ENCODE results near the gene SLC2A11. TPM values are rescaled to one million over a fixed set of nuclear protein-coding genes. Genes with fewer than 3 reads are reported as not detected.
A peak's percentile ranks its signal among the peaks of the same experiment; 100 is the strongest.

The SLC2A11 gene
- total RNA-seq, 1 experiment from 2014 or later, result 26.9 TPM

DNA sequence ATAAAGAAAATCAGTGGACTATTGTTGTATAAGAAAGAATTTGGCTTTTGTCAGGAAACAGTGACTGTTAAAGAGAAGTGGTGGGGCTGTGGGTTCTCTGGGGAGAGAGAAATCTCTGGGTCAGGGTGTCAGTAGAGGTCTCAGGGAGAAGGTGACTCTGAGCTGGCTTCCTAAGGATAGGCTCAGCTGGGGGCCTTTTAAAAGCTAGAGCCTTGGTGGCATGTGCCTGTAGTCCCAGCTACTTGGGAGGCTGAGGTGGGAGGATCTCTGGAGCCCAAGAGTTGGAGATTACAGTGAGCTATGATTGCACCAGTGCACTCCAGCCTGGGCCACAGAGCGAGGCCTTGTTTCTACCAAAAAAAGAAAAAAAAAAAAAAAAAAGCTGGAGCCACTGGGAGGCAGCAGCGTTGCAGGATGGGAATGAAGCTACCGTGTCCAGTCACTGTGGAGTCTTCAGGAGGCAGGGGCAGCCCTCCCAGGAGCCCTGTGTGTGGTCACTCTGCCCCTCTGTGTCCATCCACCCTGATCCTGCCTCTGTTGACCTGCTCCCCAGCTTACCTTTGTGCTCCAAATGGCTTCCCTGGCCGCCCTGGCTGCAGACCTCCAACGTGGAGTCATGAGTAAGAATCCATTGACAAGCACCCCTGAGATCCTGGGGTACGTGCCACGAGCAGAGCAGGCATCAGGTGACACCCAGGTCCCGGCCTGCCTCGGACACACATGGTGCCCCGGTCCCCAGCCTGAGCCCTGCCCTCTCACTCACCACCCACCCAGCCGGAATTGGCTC, 31.1 kb downstream of the SLC2A11 start:
- Histone ChIP-seq H3F3A (ENCODE audit: insufficient read depth, low read depth) (peaks cover 16% of the 10 kb centered on the region; the same call in 1 of the 2 replicates), H3K4me3 (no peak overlapping the region), H4K20me1 (ENCODE audit: insufficient read depth) (no peaks in the 10 kb centered on the region), H3K4me1 (replicated peaks; ENCODE audit: insufficient read depth) (peaks cover 21% of the 10 kb centered on the region), H3K27me3 (ENCODE audit: insufficient read depth, low read depth) (no peaks in the 10 kb centered on the region), H3K36me3 (ENCODE audit: low read depth) (no peaks in the 10 kb centered on the region), H2AFZ (no peak overlapping the region), H3K27ac (peak overlapping the region; percentile 69), H3K79me2 (ENCODE audit: low read depth) (no peaks in the 10 kb centered on the region), H3K9me2 (ENCODE audit: insufficient read depth) (no peaks in the 10 kb centered on the region), H3K9me3 (ENCODE audit: insufficient read depth, low read depth) (no peaks in the 10 kb centered on the region), H3K4me2 (peak overlapping the region; percentile 1; the same call in 1 of the 2 replicates)
- CTCF ChIA-PET, result interaction anchor here (0.5 to 0.7 kb wide), 9 partner anchors 16 to 1703 kb away, joined by 3 to 12 read pairs (median 4); partner anchors contain the start of gene SUSD2
- TF ChIP-seq CTCF (conservative IDR thresholded peaks at IDR 0.05) (no peak; the same call in 1 of the 2 replicates), EZH2 (IDR thresholded peaks at IDR 0.05; ENCODE audit: low read depth) (no peak)
- intact Hi-C loops (cut with micrococcal nuclease; ENCODE audit: unreplicated experiment), result no loop called here
- no TSS peak for BruUV-seq (replicated peaks)
- POLR2A ChIA-PET (ENCODE audit: unreplicated experiment), result interaction anchor here (0.6 kb wide), 1 partner anchor 1865 kb away, joined by 6 read pairs; no protein-coding TSS in a partner anchor
- DNase-seq, result no peak

DNA sequence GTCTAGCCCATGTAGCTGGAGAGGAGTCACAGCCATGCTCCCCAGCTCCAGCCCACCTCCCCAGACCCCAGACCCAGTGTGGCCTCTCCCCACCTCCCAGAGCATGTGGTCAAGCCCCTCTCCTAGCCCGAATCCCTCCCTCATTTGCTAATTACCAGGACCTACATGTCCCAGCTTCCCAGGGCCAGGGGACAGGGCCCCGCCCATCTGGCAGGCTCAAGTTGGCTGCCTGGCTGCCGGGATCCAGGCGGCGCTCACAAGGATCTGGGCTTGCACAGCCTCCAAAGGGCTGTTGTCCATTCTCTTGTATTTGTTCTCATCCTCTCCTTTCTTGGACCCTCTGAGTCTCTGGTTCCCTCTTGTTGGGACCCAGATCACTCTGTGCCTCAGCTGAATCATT, 31.9 kb downstream of the SLC2A11 start:
- Histone ChIP-seq H3F3A (ENCODE audit: insufficient read depth, low read depth) (peaks cover 17% of the 10 kb centered on the region; the same call in 1 of the 2 replicates), H3K4me1 (replicated peaks; ENCODE audit: insufficient read depth) (peaks cover 22% of the 10 kb centered on the region), H3K27ac (no peak overlapping the region), H3K27me3 (ENCODE audit: insufficient read depth, low read depth) (no peaks in the 10 kb centered on the region), H4K20me1 (ENCODE audit: insufficient read depth) (no peaks in the 10 kb centered on the region), H3K79me2 (ENCODE audit: low read depth) (peaks cover 3% of the 10 kb centered on the region), H3K4me3 (no peak overlapping the region), H3K9me2 (ENCODE audit: insufficient read depth) (no peaks in the 10 kb centered on the region), H2AFZ (no peak overlapping the region), H3K9me3 (ENCODE audit: insufficient read depth, low read depth) (no peaks in the 10 kb centered on the region), H3K36me3 (ENCODE audit: low read depth) (no peaks in the 10 kb centered on the region), H3K4me2 (no peak overlapping the region)
- ChIA-PET CTCF (interaction anchor here (0.6 kb wide), 1 partner anchor 468 kb away, joined by 3 read pairs; no protein-coding TSS in a partner anchor), POLR2A (ENCODE audit: unreplicated experiment) (no interaction called here)
- no peak for TF ChIP-seq EZH2 (IDR thresholded peaks at IDR 0.05; ENCODE audit: low read depth)
- TF ChIP-seq CTCF (conservative IDR thresholded peaks at IDR 0.05), result no peak
- no TSS peak for BruUV-seq (replicated peaks)
- DNase-seq, result no peak
- intact Hi-C loops (cut with micrococcal nuclease; ENCODE audit: unreplicated experiment), result no loop called here

- no peak overlapping the region for H3K4me3 ChIP-seq
- peaks cover 12% of the 10 kb centered on the region for H4K20me1 ChIP-seq (ENCODE audit: insufficient read depth)
- ChIA-PET CTCF (no interaction called here), POLR2A (ENCODE audit: unreplicated experiment) (no interaction called here)
- peaks cover 33% of the 10 kb centered on the region for H3K4me1 ChIP-seq (replicated peaks; ENCODE audit: insufficient read depth)
- no peak for TF ChIP-seq CTCF (conservative IDR thresholded peaks at IDR 0.05)
- no peak for TF ChIP-seq EZH2 (IDR thresholded peaks at IDR 0.05; ENCODE audit: low read depth)
- H3F3A ChIP-seq (ENCODE audit: insufficient read depth, low read depth), result peaks cover 37% of the 10 kb centered on the region; the same call in 1 of the 2 replicates
- no peak for DNase-seq
- H3K27ac ChIP-seq, result no peak overlapping the region
- H2AFZ ChIP-seq, result no peak overlapping the region
- peaks cover 11% of the 10 kb centered on the region for H3K36me3 ChIP-seq (ENCODE audit: low read depth)
- BruUV-seq (replicated peaks), result no TSS peak
- intact Hi-C loops (cut with micrococcal nuclease; ENCODE audit: unreplicated experiment), result no loop called here
- H3K9me3 ChIP-seq (ENCODE audit: insufficient read depth, low read depth), result no peaks in the 10 kb centered on the region
- H3K79me2 ChIP-seq (ENCODE audit: low read depth), result peaks cover 25% of the 10 kb centered on the region
- no peaks in the 10 kb centered on the region for H3K27me3 ChIP-seq (ENCODE audit: insufficient read depth, low read depth)
- H3K4me2 ChIP-seq, result no peak overlapping the region
- H3K9me2 ChIP-seq (ENCODE audit: insufficient read depth), result no peaks in the 10 kb centered on the region
Observed at GRCh38 chr22:23891726-23892125, 34.1 kb downstream of the SLC2A11 start.
